ENCODE results near the gene SLC26A1. TPM values are rescaled to one million over a fixed set of nuclear protein-coding genes. Genes with fewer than 3 reads are reported as not detected.
A peak's percentile ranks its signal among the peaks of the same experiment; 100 is the strongest.

Gene SLC26A1
- total RNA-seq, 1 donor from 2014 or later, result not detected

DNA sequence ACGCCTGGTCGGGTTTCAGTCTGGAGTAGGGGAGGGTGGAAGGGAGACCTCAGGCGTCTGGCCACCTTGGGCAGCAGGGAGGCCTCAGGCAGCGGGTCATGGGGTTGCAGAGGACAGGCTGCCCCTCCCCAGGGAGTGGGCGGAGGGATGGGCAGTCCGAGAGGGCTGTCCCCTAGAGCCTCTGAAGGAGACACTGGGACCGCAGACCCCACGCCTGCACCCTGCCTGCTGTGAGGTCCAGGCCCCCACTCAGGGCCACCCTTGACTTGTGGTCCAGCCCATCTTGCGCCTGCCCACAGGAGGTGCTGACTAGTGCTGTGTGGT lies 34.7 kb upstream of the SLC26A1 start:
- TF ChIP-seq, protein P1, sequence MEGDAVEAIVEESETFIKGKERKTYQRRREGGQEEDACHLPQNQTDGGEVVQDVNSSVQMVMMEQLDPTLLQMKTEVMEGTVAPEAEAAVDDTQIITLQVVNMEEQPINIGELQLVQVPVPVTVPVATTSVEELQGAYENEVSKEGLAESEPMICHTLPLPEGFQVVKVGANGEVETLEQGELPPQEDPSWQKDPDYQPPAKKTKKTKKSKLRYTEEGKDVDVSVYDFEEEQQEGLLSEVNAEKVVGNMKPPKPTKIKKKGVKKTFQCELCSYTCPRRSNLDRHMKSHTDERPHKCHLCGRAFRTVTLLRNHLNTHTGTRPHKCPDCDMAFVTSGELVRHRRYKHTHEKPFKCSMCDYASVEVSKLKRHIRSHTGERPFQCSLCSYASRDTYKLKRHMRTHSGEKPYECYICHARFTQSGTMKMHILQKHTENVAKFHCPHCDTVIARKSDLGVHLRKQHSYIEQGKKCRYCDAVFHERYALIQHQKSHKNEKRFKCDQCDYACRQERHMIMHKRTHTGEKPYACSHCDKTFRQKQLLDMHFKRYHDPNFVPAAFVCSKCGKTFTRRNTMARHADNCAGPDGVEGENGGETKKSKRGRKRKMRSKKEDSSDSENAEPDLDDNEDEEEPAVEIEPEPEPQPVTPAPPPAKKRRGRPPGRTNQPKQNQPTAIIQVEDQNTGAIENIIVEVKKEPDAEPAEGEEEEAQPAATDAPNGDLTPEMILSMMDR (IDR thresholded peaks at IDR 0.05), result no peak
- Mint-ChIP-seq H3K27ac (no peak overlapping the region), H3K27me3 (no peaks in the 10 kb centered on the region), H3K9me3 (no peaks in the 10 kb centered on the region), H3K4me3 (no peak overlapping the region), H3K4me1 (peaks cover 18% of the 10 kb centered on the region), H3K36me3 (ENCODE audit: low read depth) (peaks cover 7% of the 10 kb centered on the region)
- no peak for DNase-seq
- no peak for ATAC-seq (ENCODE audit: low read depth)
- intact Hi-C loops (cut with micrococcal nuclease), result loop anchor here (2.0 kb wide), 1 partner anchor 17 kb away; the partner anchor contains the start of gene FGFRL1
- POLR2A ChIA-PET, result no interaction called here
- CTCF ChIA-PET, result no interaction called here

DNA sequence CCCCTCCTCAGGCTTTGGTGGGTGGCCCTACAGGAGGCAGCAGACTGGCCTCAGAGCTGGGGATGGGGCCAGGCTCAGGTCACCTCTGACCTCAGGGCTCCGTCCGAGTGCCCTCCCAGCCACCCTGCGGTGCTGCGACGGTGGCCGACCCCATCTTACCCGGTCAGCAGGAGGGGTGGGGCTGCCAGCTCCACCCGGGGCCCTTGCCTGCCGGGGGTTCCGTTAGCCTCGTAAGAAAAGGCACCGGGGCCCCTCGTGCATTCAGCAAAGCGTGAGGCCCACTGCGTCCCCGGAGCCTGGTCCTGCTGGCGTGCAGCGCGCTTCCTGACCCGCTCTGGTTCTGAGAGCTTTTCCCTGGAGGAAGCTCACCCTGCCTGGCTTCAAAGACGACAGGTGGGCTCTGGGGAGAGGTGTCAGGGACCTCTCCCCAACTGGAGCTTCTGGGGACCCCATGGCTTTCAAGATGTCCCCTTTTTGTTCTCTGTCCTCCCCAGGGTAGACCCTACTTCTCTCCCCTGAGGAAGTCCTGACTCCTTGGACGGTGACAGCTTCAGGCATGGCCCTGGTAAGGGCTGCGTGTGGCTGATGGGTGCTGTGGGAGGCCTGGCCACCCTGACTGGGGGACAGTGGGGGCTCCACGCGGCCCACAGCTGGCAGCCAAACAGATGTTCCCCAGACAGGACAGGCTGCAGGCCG lies 34.2 kb upstream of the SLC26A1 start:
- no peak overlapping the region for H3K4me3 Mint-ChIP-seq
- POLR2A ChIA-PET, result no interaction called here
- CTCF ChIA-PET, result no interaction called here
- TF ChIP-seq, protein P1 (IDR thresholded peaks at IDR 0.05), result no peak
- no peak overlapping the region for H3K27ac Mint-ChIP-seq
- peaks cover 19% of the 10 kb centered on the region for H3K4me1 Mint-ChIP-seq
- H3K9me3 Mint-ChIP-seq, result no peaks in the 10 kb centered on the region
- no peak for DNase-seq
- no peak for ATAC-seq (ENCODE audit: low read depth)
- intact Hi-C loops (cut with micrococcal nuclease), result loop anchor here (2.0 kb wide), 1 partner anchor 17 kb away; the partner anchor contains the start of gene FGFRL1
- peaks cover 7% of the 10 kb centered on the region for H3K36me3 Mint-ChIP-seq (ENCODE audit: low read depth)
- no peaks in the 10 kb centered on the region for H3K27me3 Mint-ChIP-seq

DNA sequence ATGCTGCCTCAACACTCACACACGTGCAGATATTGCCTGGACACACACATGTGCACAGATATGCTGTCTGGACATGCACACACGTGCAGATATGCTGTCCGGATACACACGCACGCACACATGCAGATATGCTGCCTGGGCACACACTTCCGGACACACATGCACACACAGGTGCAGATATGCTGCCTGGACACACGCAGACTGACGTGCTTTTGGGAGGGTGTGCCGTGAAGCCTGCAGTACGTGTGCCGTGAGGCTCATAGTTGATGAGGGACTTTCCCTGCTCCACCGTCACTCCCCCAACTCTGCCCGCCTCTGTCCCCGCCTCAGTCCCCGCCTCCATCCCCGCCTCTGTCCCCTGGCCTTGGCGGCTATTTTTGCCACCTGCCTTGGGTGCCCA lies 32.9 kb upstream of the SLC26A1 start:
- ATAC-seq (ENCODE audit: low read depth), result peak; percentile 84
- TF ChIP-seq, protein P1 (IDR thresholded peaks at IDR 0.05), result no peak
- POLR2A ChIA-PET, result no interaction called here
- H3K27me3 Mint-ChIP-seq, result no peaks in the 10 kb centered on the region
- H3K9me3 Mint-ChIP-seq, result no peaks in the 10 kb centered on the region
- peak overlapping the region; percentile 24 for H3K4me3 Mint-ChIP-seq
- intact Hi-C loops (cut with micrococcal nuclease), result loop anchor here (2.0 kb wide), 1 partner anchor 15 kb away; the partner anchor contains the start of gene FGFRL1
- peaks cover 7% of the 10 kb centered on the region for H3K36me3 Mint-ChIP-seq (ENCODE audit: low read depth)
- CTCF ChIA-PET, result no interaction called here
- DNase-seq, result peak; percentile 69
- peak overlapping the region; percentile 24 for H3K27ac Mint-ChIP-seq
- H3K4me1 Mint-ChIP-seq, result peaks cover 31% of the 10 kb centered on the region

DNA sequence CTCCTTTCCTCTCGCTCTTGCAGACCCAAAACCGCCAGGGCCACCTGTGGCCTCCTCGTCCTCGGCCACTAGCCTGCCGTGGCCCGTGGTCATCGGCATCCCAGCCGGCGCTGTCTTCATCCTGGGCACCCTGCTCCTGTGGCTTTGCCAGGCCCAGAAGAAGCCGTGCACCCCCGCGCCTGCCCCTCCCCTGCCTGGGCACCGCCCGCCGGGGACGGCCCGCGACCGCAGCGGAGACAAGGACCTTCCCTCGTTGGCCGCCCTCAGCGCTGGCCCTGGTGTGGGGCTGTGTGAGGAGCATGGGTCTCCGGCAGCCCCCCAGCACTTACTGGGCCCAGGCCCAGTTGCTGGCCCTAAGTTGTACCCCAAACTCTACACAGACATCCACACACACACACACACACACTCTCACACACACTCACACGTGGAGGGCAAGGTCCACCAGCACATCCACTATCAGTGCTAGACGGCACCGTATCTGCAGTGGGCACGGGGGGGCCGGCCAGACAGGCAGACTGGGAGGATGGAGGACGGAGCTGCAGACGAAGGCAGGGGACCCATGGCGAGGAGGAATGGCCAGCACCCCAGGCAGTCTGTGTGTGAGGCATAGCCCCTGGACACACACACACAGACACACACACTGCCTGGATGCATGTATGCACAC lies 31.8 kb upstream of the SLC26A1 start:
- no peaks in the 10 kb centered on the region for H3K9me3 Mint-ChIP-seq
- ChIA-PET CTCF (no interaction called here), POLR2A (no interaction called here)
- H3K27me3 Mint-ChIP-seq, result no peaks in the 10 kb centered on the region
- no peak overlapping the region for H3K4me3 Mint-ChIP-seq
- TF ChIP-seq, protein P1 (IDR thresholded peaks at IDR 0.05), result no peak
- ATAC-seq (ENCODE audit: low read depth) (no peak), DNase-seq (no peak)
- intact Hi-C loops (cut with micrococcal nuclease), result no loop called here
- peaks cover 33% of the 10 kb centered on the region for H3K4me1 Mint-ChIP-seq
- H3K27ac Mint-ChIP-seq, result no peak overlapping the region
- peaks cover 7% of the 10 kb centered on the region for H3K36me3 Mint-ChIP-seq (ENCODE audit: low read depth)

DNA sequence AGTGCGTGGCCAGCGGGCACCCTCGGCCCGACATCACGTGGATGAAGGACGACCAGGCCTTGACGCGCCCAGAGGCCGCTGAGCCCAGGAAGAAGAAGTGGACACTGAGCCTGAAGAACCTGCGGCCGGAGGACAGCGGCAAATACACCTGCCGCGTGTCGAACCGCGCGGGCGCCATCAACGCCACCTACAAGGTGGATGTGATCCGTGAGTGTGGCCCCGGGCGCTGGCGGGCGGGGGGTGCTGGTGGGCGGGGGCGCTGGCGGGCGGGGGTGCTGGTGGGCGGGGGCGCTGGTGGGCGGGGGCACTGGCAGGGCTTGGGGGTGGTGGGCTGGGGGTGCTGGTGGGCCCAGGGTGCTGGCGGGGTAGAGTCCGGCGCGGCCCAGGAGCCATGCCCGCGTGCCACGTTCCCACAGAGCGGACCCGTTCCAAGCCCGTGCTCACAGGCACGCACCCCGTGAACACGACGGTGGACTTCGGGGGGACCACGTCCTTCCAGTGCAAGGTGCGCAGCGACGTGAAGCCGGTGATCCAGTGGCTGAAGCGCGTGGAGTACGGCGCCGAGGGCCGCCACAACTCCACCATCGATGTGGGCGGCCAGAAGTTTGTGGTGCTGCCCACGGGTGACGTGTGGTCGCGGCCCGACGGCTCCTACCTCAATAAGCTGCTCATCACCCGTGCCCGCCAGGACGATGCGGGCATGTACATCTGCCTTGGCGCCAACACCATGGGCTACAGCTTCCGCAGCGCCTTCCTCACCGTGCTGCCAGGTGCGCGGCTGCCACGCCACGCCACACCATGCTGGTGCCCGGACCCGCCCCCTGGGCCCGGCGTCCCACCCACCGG lies 30.9 kb upstream of the SLC26A1 start:
- peaks cover 35% of the 10 kb centered on the region for H3K4me1 Mint-ChIP-seq
- TF ChIP-seq, protein P1 (IDR thresholded peaks at IDR 0.05), result no peak
- ATAC-seq (ENCODE audit: low read depth) (no peak), DNase-seq (no peak)
- ChIA-PET CTCF (no interaction called here), POLR2A (no interaction called here)
- H3K9me3 Mint-ChIP-seq, result no peaks in the 10 kb centered on the region
- intact Hi-C loops (cut with micrococcal nuclease), result no loop called here
- no peak overlapping the region for H3K27ac Mint-ChIP-seq
- no peaks in the 10 kb centered on the region for H3K27me3 Mint-ChIP-seq
- peaks cover 7% of the 10 kb centered on the region for H3K36me3 Mint-ChIP-seq (ENCODE audit: low read depth)
- H3K4me3 Mint-ChIP-seq, result no peak overlapping the region
